HCT116 (cell line): ENCODE measurements around the gene IQSEC3.

Experiments used
- ATF3 ChIP-seq: IDR thresholded peaks from 2 replicates; pipeline ENCODE4 v1.6.1; 2012
- CTCF ChIP-seq, 3 experiments: fragments of 200-600 bp in 1 of 3; sonication (generic) in 1 of 3; IDR thresholded peaks in 2 of 3; conservative IDR thresholded peaks in 1 of 3; 2 replicates each; pipeline ENCODE4 v1.5.1; 2012 to 2017; ENCODE audit warnings: low read depth in 2 of 3, low read length in 2 of 3, antibody characterized with exemption in 1 of 3, borderline replicate concordance in 1 of 3, control low read depth in 1 of 3, mild to moderate bottlenecking in 1 of 3, mixed read lengths in 1 of 3, mixed run types in 1 of 3, moderate library complexity in 1 of 3; ENCODE audit not compliant: insufficient read depth in 1 of 3
- EZH2 ChIP-seq: fragments of 200-600 bp; sonication (generic); IDR thresholded peaks from 2 replicates; pipeline ENCODE4 v1.6.1; 2017; ENCODE audit warnings: antibody characterized with exemption, mixed run types
- POLR2A ChIP-seq: IDR thresholded peaks from 2 replicates; pipeline ENCODE4 v1.7.0; 2011; ENCODE audit warnings: borderline replicate concordance; ENCODE audit not compliant: insufficient read depth, insufficient read length; ENCODE audit errors: extremely low read depth
- POLR2AphosphoS5 ChIP-seq: IDR thresholded peaks from 2 replicates; pipeline ENCODE4 v1.6.1; 2011; ENCODE audit warnings: mild to moderate bottlenecking, low read depth, low read length, moderate library complexity
- RAD21 ChIP-seq: IDR thresholded peaks from 2 replicates; pipeline ENCODE4 v1.6.1; 2012; ENCODE audit warnings: low read depth, mild to moderate bottlenecking
- REST ChIP-seq: IDR thresholded peaks from 2 replicates; pipeline ENCODE4 v1.6.1; 2012; ENCODE audit warnings: low read depth
- SIN3A ChIP-seq: IDR thresholded peaks from 2 replicates; pipeline ENCODE4 v1.6.1; 2012; ENCODE audit warnings: low read depth
- SP1 ChIP-seq: IDR thresholded peaks from 2 replicates; pipeline ENCODE4 v1.6.1; 2012; ENCODE audit warnings: low read depth

- no peak for TF ChIP-seq CTCF (IDR thresholded peaks at IDR 0.05 in 2 of 3, conservative IDR thresholded peaks at IDR 0.05 in 1 of 3; ENCODE audit: borderline replicate concordance in 1 of 3, insufficient read depth in 1 of 3, low read depth in 2 of 3, low read length in 2 of 3)
- TF ChIP-seq SIN3A = no peak
- no peak for TF ChIP-seq EZH2
- TF ChIP-seq POLR2A = no peak
- no peak for TF ChIP-seq SP1
- no peak for TF ChIP-seq RAD21
- no peak for TF ChIP-seq POLR2AphosphoS5
- TF ChIP-seq REST = no peak
- no peak for TF ChIP-seq ATF3
Observed at GRCh38 chr12:210277-211141, 143.9 kb downstream of the IQSEC3 start.
